Activated gamma-delta T cell treated with Interleukin-2 at 50 U/mL for 16 hours (primary cell): Measurements from ENCODE around the gene DDX6.
"Not testable (repeated sequence)": the region's sequence is repeated elsewhere in the genome, so short reads cannot be mapped to it uniquely, and the experiment has no call there.

ENCODE experiments used
- DNase-seq: peaks from one replicate; pipeline ENCODE4 v3.0.0-alpha.2; 2020

Gene DDX6

DNA sequence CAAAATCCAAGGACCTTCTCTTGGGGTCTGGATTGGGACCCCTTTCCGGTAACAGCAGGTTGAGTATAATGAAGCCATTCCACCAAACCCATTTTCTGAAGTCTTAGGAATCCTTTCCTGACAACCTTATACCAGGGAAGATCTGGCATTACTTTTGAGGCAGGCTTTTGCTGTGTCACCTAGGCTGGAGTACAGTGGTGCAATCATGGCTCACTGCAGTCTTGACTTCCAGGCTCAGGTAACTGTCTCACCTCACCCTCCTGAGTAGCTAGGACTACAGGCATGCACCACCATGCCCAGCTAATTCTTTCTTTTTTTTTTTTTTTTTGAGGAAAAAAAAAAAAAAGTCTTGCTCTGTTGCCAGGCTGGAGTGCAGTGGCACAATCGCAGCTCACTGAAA lies 55.8 kb downstream of the DDX6 start:
- no peak for DNase-seq

DNA sequence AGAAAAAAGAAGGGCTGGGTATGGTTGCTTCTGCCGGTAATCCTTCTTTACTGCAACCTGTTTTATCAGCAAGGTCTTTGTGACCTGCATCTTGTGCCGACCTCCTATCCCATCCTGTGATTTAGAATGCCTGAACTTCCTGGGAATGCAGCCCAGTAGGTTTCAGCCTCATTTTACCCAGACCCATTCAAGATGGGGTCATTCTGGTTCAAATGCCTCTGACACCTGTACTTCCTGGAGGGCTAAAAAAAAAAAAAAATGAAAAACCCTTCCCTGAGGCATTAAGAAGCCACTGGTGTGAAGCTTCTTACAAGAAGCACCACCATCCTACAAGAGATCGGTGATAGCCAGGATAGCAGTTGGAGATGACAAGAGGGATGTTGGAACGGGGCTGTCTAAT lies 56.9 kb downstream of the DDX6 start:
- DNase-seq: no peak

- not testable (repeated sequence) for DNase-seq
Measured at GRCh38 chr11:118729753-118730152, 61.2 kb downstream of the DDX6 start.

DNA sequence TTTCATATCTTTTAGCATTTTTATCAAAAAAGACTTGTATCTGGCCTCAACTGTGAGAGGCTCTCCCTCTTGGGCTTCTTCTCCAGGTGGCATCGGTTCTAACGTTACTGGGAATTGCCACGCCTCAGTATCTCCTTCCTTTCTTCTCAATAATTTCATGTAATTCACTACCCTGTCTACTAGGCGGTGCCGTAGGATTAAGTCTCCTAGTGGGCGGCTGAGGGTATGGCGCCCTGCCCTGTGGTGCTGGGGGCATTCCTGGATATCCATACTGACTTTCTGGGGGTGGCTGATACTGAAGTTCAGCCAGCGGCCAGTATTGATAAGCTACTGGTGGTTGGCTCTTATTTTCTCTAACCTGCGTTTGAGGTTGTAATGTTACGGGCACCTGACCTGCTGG lies 62.9 kb downstream of the DDX6 start:
- not testable (repeated sequence) for DNase-seq

DNA sequence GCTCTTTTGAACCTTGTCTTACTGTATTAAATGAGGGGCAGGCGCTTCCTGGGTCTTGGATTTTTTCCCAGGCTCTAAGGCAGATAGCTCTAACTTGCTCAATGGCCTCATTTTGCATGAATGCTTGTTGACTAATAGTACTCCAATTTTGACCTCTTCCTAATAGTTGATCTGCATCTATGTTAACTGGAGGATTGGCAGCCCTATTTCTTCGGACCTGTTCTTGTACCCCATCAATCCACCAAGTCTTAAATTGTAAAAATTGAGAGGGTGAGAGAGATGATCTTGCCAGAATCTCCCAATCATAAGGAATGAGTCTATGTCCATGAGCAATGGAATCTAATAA lies 63.3 kb downstream of the DDX6 start:
- not testable (repeated sequence) for DNase-seq

GRCh38 chr11:118727001-118727720 lies 63.8 kb downstream of the DDX6 start:
- not testable (repeated sequence) for DNase-seq

DNA sequence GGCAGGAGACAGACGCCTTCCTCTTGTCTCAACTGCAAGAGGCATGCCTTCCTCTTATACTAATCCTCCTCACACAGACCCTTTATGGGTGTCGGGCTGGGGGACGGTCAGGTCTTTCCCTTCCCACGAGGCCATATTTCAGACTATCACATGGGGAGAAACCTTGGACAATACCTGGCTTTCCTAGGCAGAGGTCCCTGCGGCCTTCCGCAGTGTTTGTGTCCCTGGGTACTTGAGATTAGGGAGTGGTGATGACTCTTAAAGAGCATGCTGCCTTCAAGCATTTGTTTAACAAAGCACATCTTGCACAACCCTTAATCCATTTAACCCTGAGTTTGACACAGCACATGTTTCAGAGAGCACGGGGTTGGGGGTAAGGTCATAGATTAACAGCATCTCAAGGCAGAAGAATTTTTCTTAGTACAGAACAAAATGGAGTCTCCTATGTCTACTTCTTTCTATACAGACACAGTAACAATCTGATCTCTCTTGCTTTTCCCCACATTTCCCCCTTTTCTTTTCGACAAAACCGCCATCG lies 69.4 kb downstream of the DDX6 start:
- DNase-seq: not testable (repeated sequence)

DNA sequence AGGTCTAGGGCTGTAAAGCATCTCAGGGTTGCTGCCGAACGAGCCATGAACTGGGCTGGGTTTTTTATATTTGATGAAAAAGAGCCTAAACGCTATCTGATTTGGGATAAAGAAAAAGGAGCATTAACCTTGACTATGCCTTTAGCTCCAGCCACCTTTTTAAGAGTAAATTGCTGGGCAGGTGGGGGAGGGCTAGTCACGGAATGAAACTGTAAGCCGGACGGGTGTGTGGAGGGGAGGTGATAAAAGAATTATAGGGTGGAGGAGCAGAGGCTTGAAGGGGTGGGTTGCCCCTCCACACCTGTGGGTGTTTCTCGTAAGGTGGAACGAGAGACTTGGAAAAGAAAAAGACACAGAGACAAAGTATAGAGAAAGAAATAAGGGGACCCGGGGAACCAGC lies 70.2 kb downstream of the DDX6 start:
- not testable (repeated sequence) for DNase-seq

- DNase-seq: not testable (repeated sequence)
Measured at GRCh38 chr11:118720078-118720477, 70.9 kb downstream of the DDX6 start.

DNA sequence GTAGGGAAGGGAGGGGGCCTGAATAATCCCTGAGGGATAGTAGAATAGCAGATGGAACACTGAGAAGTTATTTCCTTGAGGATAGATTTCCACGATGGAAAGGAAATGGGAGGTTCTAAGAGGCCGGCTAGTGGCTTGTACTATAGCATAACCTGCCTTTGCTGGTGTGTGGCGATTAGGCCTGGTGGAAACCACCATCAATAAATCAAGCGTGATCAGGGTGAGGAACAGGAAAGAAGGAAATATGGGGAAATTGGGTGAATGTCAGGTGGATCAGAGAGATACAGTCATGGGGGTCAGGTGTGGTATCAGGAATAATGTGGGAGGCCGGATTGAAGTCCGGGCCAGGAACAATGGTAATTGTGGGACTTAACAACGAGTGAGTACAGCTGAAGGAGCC lies 72.4 kb downstream of the DDX6 start:
- DNase-seq: not testable (repeated sequence)

GRCh38 chr11:118717733-118718132 lies 73.2 kb downstream of the DDX6 start:
- DNase-seq: not testable (repeated sequence)

GRCh38 chr11:118717221-118717620 lies 73.7 kb downstream of the DDX6 start:
- not testable (repeated sequence) for DNase-seq

GRCh38 chr11:118715837-118716260 lies 75.1 kb downstream of the DDX6 start:
- no peak for DNase-seq

GRCh38 chr11:118715245-118715831 lies 75.6 kb downstream of the DDX6 start:
- no peak for DNase-seq

DNA sequence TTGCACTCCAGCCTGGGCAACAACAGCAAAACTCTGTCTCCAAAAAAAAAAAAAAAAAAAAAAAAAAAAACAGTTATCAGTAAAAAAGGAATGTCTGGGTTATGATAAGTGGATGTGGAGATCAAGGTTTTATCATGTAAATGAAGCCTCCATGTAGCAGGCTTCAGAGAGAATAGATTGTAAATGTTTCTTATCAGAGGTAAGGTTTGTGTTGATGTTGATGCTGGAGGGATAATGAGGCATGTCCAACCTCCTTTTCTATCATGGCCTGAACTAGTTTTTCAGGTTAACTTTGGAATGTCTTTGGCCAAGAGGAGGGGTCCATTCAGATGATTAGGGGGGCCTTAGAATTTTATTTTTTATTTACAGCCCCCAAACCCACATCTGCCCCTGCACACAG lies 76.1 kb downstream of the DDX6 start:
- no peak for DNase-seq

- DNase-seq: not testable (repeated sequence)
Measured at GRCh38 chr11:118714416-118714815, 76.5 kb downstream of the DDX6 start.

DNA sequence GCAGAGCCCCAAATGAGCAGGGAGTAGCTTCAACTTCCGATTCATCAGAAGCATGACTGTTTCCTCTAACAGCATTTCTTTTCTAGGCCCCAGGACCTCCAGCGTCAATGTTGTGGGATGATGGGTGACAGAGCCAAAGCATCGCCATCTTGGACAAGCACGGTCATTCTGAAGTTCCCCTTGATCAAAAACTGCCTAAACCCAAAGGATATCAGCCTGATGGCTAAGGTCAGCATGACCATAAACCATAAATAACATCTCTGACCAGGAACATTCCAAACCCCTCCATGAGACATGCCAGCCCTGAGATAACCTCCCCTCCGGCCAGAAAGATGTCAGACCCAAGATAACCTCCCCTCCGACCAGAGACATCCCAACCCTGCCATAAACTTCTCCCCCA lies 82.7 kb downstream of the DDX6 start:
- DNase-seq: no peak

DNA sequence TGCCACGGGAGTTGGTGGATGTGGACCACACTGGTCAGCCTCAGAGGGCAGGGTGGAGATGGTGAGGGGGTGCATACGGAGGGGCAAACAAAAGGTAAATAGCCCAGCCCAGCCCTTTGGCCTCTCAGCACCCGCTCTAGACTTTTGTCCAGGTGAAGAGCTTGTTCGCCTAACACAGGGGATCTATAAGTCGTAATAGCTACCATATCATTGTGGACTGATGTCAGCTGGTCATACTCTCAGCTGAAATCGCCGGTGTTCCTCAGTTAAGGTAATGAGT lies 84.5 kb downstream of the DDX6 start:
- no peak for DNase-seq

GRCh38 chr11:118705791-118706545 lies 85.0 kb downstream of the DDX6 start:
- DNase-seq: no peak

GRCh38 chr11:118705111-118705741 lies 85.7 kb downstream of the DDX6 start:
- DNase-seq: peak; percentile 53

GRCh38 chr11:118703563-118704106 lies 87.3 kb downstream of the DDX6 start:
- DNase-seq: no peak

DNA sequence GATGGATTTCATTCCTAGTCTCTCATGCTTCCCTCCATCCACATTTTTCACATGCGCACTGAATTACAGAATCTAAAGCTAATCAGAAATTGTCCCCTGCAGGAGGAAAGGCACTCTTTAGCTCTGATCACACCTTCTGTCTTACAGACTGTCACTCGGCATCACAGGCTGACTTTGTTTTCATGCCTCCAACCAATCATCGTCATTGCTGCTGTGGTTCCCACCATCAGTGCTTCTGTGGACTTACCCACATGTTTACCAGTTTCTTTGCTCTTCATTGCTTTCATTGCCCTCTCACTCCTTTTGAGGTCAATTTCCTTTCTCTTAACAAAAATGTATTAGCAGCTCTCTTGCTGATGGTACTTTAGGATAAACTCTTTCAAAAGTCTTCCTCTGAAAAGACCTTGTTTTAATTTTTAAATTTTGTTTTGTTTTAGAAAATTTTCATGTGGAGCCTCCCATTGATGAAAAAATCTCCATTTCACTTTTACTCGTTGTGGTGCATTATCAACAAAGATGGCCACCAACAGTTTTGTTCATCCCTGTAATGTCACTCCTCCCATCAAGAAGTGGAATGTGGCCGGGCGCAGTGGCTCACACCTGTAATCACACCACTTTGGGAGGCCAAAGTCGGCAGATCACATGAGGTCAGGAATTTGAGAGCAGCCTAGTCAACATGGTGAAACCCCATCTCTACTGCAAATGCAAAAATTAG lies 91.3 kb downstream of the DDX6 start:
- DNase-seq: peak; percentile 74
